HG02973 (cell line): ENCODE measurements around the gene KREMEN1.
"Not testable (repeated sequence)": the region's sequence is repeated elsewhere in the genome, so short reads cannot be mapped to it uniquely, and the experiment has no call there.

Source experiments
- ATAC-seq: cut with Tn5 transposase; IDR thresholded peaks from one replicate; pipeline ENCODE4 v1.9.1; 2021; ENCODE audit warnings: moderate library complexity; ENCODE audit not compliant: unreplicated experiment

The KREMEN1 gene

GRCh38 chr22:29072979-29073617 lies at the start of gene KREMEN1:
Gene KREMEN1 (plus strand): TSS chr22:29073035. CDS start chr22:29073131, 96 bp downstream.
- ATAC-seq: no peak

- ATAC-seq: no peak
These were observed 49.6 kb upstream of the KREMEN1 start for GRCh38 chr22:29023172-29023796.

- no peak for ATAC-seq
These were observed 46.3 kb upstream of the KREMEN1 start for GRCh38 chr22:29026579-29026978.

- ATAC-seq: no peak
These were observed 44.4 kb upstream of the KREMEN1 start for GRCh38 chr22:29028468-29028867.

- ATAC-seq: no peak
These were observed 43.4 kb upstream of the KREMEN1 start for GRCh38 chr22:29029202-29030000.

GRCh38 chr22:29030016-29030617 lies 42.7 kb upstream of the KREMEN1 start:
- no peak for ATAC-seq

- ATAC-seq: no peak
These were observed 42.1 kb upstream of the KREMEN1 start for GRCh38 chr22:29030618-29031226.

- ATAC-seq: no peak
These were observed 41.4 kb upstream of the KREMEN1 start for GRCh38 chr22:29031227-29032011.

- ATAC-seq: no peak
These were observed 40.8 kb upstream of the KREMEN1 start for GRCh38 chr22:29032014-29032475.

- ATAC-seq: no peak
These were observed 40.3 kb upstream of the KREMEN1 start for GRCh38 chr22:29032584-29032983.

- ATAC-seq: no peak
These were observed 35.4 kb upstream of the KREMEN1 start for GRCh38 chr22:29037340-29037932.

GRCh38 chr22:29039148-29039547 lies 33.7 kb upstream of the KREMEN1 start:
- no peak for ATAC-seq

GRCh38 chr22:29039684-29040083 lies 33.2 kb upstream of the KREMEN1 start:
- not testable (repeated sequence) for ATAC-seq

- ATAC-seq: no peak
These were observed 32.2 kb upstream of the KREMEN1 start for GRCh38 chr22:29040385-29041275.

- ATAC-seq: no peak
These were observed 31.4 kb upstream of the KREMEN1 start for GRCh38 chr22:29041408-29041807.

- ATAC-seq: no peak
These were observed 28.8 kb upstream of the KREMEN1 start for GRCh38 chr22:29043906-29044575.

- ATAC-seq: no peak
These were observed 28.1 kb upstream of the KREMEN1 start for GRCh38 chr22:29044657-29045176.
